T-helper 1 cell (primary cell): Measurements from ENCODE around the gene RABL3.
A peak's percentile ranks its signal among the peaks of the same experiment; 100 is the strongest.
"Not testable (repeated sequence)": the region's sequence is repeated elsewhere in the genome, so short reads cannot be mapped to it uniquely, and the experiment has no call there.

Experiments
- DNase-seq, 5 donors: peaks; one replicate each; pipeline ENCODE4 v3.0.0-alpha.2; 2012 to 2020
- total RNA-seq, 4 donors: gene quantifications; one replicate each; lab custom pipeline; 2026; lab: John Stamatoyannopoulos, UW

Gene RABL3
- 17.4 to 36.0 (median 29.7) reads per million in 4 donors for total RNA-seq

- DNase-seq: peak; percentile 89 to 98 (median 95)
Measured at GRCh38 chr3:120742198-120742848, at the start of gene RABL3, which contains the start of gene GTF2E1. TSS of gene RABL3 (minus strand) at chr3:120742516. CDS start at chr3:120742507, 9 bp downstream. TSS of gene GTF2E1 (plus strand) at chr3:120742744. CDS start at chr3:120750553, 7,809 bp downstream.

DNA sequence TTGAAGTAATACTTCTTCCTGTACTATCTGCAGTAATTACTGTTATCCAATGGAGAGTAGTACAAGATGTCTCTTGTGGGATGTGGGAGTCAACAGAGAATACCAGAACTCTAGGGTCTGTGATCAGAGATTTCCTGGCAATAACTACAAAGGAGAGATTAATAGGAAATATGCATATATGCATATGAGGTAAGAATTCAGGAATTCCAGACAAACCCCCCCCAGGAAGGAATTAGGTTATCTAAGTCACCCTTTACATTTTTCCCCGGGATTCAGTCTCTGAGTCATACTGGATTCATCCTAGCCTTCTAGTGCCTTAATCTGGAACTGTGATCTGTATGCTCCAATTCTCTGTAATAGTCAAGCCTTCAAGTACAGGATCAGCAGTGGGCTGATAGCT, 49.6 kb upstream of the RABL3 start:
- no peak for DNase-seq

- no peak for DNase-seq
Measured at GRCh38 chr3:120791010-120791409, 48.7 kb upstream of the RABL3 start.

GRCh38 chr3:120785832-120786231, 43.5 kb upstream of the RABL3 start:
- not testable (repeated sequence) for DNase-seq

DNA sequence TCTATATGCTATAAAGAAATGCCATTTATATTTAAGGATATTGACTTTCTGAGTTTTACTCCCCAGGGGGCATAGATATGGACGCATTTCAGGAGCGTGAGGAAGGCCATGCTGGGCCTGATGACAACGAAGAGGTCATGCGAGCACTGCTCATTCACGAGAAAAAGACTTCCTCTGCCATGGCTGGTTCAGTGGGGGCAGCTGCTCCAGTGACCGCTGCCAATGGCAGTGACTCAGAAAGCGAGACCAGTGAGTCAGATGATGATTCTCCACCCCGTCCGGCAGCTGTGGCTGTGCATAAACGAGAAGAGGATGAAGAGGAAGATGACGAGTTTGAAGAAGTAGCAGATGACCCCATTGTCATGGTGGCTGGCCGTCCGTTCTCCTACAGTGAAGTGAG, 38.7 kb upstream of the RABL3 start:
- DNase-seq: no peak

- no peak for DNase-seq
Measured at GRCh38 chr3:120778776-120779175, 36.5 kb upstream of the RABL3 start.

- DNase-seq: no peak
Measured at GRCh38 chr3:120775411-120775810, 33.1 kb upstream of the RABL3 start.

- DNase-seq: peak in 1 of 5 donors; percentile 15
Measured at GRCh38 chr3:120773932-120774331, 31.6 kb upstream of the RABL3 start.

DNA sequence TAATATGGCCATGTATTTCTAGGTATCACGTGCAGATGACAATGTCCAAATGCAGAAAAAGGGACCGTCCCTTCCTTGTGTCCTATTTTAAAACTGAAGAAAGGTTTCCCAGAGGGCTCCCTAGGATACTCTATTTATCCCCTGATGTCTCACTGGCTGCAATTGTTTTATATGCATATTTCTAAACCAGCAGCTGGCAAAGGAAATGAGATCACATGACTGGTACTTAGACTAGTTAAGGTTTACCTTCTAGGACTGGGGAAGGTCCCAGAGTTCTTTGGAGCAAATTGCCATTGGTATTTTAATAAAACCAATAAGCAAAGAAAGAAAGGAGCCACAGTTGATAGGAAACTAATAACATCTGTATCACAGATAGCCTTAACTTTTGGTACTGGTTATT, 29.8 kb upstream of the RABL3 start:
- no peak for DNase-seq

DNA sequence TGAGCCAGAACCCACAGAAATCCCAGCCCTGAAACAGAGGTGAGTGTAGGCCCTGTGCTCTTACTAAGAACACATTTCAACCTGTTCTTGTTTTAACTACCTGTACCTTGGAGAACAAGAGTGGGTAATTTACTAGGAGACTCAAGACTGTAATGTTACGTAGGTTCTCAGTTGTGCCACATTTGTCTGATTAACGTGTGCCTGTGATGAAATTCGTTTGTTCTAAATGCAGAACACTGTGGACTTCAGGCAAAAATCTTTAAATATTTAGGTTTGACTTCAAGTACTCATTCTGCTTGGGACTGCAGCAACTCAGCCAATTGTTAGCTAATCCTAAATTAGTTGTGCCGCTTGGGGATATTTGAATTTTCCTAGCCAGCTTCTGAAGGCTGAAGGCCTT, 28.6 kb upstream of the RABL3 start:
- DNase-seq: no peak

GRCh38 chr3:120769436-120769835, 27.1 kb upstream of the RABL3 start:
- DNase-seq: no peak

- no peak for DNase-seq
Measured at GRCh38 chr3:120767106-120767505, 24.8 kb upstream of the RABL3 start.

- no peak for DNase-seq
Measured at GRCh38 chr3:120766576-120766975, 24.3 kb upstream of the RABL3 start.

GRCh38 chr3:120765830-120766493, 23.6 kb upstream of the RABL3 start:
- no peak for DNase-seq

DNA sequence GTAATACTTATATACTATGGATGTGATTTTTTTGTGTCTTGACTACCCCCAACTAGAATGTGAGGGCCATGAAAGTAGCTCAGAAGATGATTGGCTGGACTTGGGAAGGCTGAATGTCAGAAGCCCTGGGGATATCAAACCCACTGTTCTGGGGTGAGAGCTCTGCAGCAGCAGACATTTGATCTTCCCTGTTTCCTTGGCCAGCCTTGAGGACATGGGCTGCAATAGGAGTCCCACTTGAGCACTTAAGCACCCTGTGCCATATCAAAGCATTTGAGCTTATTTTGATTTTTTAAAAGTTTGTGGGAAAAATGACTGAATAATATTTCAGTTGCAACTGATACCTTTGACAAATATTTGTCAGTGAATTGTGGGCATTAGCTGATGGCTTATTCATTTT, 21.9 kb upstream of the RABL3 start:
- no peak for DNase-seq

DNA sequence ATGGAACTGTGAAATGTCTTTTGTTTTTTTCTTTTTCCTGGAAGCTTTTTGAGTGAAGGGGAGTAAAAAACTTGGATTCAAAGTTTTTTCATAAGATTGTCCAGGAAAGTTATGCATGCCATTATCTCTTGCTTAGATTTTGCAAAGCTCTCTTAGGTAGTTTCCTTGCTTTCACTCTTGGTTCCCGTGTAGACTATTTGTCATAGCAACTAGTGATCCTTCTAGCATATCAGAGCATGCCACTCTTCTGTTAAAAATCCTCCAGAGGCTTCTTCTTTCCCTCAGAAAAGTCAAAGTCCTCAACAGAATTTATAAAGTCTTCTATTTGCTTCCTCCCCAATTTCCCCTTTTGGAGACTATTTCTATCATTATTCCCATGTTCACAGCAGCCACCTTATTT, 21.3 kb upstream of the RABL3 start:
- no peak for DNase-seq

DNA sequence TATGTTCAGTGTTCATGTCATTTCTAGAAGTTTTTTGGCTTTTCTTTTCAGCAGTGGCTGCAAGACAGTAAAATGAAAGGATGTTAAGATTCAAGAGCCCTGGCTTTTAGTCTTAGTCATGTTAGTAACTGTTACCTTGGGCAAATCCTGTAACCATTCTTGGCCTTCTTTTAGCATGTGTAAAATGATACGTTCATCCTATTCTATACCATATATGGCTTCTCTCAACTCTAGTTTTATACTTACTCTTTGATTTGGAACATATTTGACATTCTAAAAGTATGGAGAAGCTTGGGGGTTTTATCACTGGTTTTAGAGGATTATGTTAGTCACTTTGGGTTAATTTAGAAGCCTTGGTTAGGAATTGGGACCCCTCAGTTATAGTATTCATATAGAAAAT, 20.3 kb upstream of the RABL3 start:
- DNase-seq: no peak

GRCh38 chr3:120758551-120758950, 16.2 kb upstream of the RABL3 start:
- DNase-seq: not testable (repeated sequence)

DNA sequence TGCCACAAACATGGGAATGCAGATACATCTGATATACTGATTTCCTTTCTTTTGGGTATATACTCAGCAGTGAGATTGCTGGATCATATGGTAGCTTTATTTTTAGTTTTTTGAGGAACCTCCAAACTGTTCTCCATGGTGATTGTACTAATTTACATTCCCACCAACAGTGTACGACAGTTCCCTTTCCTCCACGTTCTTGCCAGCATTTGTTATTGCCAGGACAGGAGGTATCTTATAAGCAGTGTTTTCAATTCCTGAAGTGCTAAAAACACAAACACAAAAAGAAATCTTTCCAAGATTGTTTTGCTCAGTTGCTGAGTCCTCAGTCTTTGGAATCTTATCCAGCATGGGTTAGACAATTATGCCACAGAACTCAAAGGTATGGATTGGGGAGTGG, 13.7 kb upstream of the RABL3 start:
- DNase-seq: no peak

DNA sequence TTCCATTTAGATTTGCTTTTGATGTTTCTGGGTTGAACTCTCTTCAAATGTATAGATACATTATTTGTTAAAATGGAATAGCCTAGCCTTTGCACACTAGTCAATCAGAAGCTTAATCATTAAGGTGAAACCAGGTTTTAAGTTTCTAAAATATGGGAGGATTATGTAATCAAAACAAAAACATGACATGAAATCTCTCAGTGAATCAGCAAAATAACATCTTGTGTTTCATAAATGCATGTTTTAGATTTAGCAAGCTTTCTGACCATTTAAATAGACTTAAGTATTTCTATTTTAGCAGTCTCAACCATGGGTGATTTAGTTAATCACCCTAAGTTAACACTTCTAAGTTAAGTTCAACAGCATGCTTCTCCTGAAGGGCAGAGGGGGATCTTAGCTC, 11.5 kb upstream of the RABL3 start:
- DNase-seq: no peak

DNA sequence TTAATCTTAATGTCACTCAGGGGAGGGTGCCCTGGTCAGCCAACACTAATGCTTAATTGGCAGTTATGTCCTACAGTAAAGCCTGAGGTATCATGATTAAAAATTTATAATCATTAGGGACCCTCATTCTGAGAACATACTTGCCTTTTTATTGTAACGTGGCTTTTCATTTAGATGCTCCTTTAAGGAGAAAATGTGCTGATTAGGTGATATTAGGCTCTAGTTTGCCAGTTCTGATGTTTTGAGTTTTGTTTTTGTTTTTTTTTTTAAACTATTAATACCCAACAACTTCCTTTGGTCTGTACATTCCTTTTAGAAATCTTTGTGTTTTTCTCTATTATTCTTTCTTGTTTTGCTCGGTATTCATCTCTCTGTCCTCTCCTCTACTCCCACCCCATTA, 10.5 kb upstream of the RABL3 start:
- DNase-seq: no peak

GRCh38 chr3:120752230-120752629, 9.9 kb upstream of the RABL3 start:
- DNase-seq: no peak

DNA sequence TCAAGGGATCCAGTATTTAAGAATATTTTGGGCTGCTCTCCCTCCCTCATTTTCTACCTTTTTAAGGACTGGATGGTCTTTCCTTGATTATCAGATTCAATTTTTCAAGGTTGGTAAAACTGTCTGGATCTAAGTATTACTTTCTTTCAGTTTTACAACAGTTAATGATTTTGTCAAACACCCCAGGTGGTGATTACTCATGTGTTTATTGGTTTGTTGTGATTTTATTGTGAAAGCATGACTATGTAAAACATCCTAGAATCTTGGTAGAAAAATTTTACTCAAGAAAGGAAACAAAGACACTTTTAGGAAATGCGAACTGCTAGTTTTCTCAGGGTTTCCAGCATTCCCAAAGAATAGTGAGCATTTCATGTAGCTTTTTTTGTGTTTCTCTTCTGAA, 7.5 kb upstream of the RABL3 start:
- no peak for DNase-seq

- DNase-seq: no peak
Measured at GRCh38 chr3:120745466-120745865, 3.1 kb upstream of the RABL3 start.
